ENCODE data around the gene MAP4. TPM values are rescaled to one million over a fixed set of nuclear protein-coding genes. Genes with fewer than 3 reads are reported as not detected.
A peak's percentile ranks its signal among the peaks of the same experiment; 100 is the strongest.
"Not testable (repeated sequence)": the region's sequence is repeated elsewhere in the genome, so short reads cannot be mapped to it uniquely, and the experiment has no call there.

Gene MAP4
- total RNA-seq, 2 experiments from 2014 or later = 101 to 103 TPM

DNA sequence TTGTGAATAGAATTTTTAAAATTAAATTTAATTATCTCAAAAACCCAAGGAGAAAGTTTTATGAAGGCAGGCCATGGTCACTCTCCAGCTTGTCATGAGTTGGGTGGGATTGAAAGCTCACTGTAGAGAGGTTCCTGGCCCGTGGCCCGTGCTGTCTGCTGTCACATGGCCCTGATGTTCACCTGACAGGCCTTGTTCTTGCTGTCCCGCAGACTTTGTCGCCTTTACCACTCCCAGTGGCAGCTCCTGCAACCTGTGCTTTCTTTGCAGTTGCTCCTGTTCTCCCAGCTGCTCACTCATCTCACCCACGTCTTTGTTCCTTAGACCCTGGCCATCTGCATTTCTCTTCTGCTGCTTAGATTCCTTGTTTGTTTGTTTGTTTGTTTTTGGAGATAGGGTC is 177.7 kb downstream of the MAP4 start:
- H3K4me3 Mint-ChIP-seq = no peak overlapping the region
- H3K4me1 Mint-ChIP-seq (ENCODE audit: low read depth) = peaks cover 3% of the 10 kb centered on the region
- intact Hi-C loops (cut with micrococcal nuclease) = no loop called here
- POLR2A ChIA-PET = no interaction called here
- H3K27ac Mint-ChIP-seq = no peak overlapping the region
- DNase-seq = no peak
- no peak for ATAC-seq
- TF ChIP-seq, protein P1, sequence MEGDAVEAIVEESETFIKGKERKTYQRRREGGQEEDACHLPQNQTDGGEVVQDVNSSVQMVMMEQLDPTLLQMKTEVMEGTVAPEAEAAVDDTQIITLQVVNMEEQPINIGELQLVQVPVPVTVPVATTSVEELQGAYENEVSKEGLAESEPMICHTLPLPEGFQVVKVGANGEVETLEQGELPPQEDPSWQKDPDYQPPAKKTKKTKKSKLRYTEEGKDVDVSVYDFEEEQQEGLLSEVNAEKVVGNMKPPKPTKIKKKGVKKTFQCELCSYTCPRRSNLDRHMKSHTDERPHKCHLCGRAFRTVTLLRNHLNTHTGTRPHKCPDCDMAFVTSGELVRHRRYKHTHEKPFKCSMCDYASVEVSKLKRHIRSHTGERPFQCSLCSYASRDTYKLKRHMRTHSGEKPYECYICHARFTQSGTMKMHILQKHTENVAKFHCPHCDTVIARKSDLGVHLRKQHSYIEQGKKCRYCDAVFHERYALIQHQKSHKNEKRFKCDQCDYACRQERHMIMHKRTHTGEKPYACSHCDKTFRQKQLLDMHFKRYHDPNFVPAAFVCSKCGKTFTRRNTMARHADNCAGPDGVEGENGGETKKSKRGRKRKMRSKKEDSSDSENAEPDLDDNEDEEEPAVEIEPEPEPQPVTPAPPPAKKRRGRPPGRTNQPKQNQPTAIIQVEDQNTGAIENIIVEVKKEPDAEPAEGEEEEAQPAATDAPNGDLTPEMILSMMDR (IDR thresholded peaks at IDR 0.05) = no peak
- peaks cover 44% of the 10 kb centered on the region for H3K36me3 Mint-ChIP-seq (ENCODE audit: low read depth)
- no peaks in the 10 kb centered on the region for H3K27me3 Mint-ChIP-seq
- H3K9me3 Mint-ChIP-seq = no peaks in the 10 kb centered on the region
- CTCF ChIA-PET = interaction anchor here (1.4 to 4.2 kb wide), 8 partner anchors 10 to 313 kb away, joined by 4 to 39 read pairs (median 11); no protein-coding TSS in a partner anchor

DNA sequence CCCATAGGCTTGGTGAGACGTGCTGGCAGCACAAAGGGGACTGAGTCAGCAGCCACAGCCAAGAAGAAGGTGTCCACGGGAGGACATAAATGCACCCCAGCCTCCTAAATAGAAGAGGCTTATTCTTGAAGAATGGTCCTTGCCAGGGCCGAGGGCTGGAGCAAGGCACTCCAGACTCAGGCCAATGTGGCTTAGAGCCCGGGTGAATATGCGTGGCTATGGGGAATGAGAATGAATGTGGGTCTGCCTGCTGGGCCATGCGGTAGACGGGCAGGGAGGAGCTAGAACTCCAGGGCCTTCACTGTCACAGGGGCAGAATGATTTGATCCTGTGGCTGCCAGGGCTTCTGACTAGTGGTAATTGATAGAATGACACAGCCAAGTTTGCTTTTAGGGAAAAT is 179.2 kb downstream of the MAP4 start:
- Mint-ChIP-seq H3K36me3 (ENCODE audit: low read depth) (peaks cover 46% of the 10 kb centered on the region), H3K4me1 (ENCODE audit: low read depth) (peaks cover 3% of the 10 kb centered on the region), H3K27ac (no peak overlapping the region), H3K27me3 (no peaks in the 10 kb centered on the region), H3K9me3 (no peaks in the 10 kb centered on the region), H3K4me3 (no peak overlapping the region)
- ChIA-PET CTCF (interaction anchor here (0.7 to 4.2 kb wide), 19 partner anchors 8 to 314 kb away, joined by 3 to 39 read pairs (median 5); no protein-coding TSS in a partner anchor), POLR2A (interaction anchor here (0.6 to 2.7 kb wide), 5 partner anchors 10 to 153 kb away, joined by 3 to 15 read pairs (median 5); no protein-coding TSS in a partner anchor)
- intact Hi-C loops (cut with micrococcal nuclease) = no loop called here
- ATAC-seq (no peak), DNase-seq (no peak)
- TF ChIP-seq, protein P1 (IDR thresholded peaks at IDR 0.05) = no peak

DNA sequence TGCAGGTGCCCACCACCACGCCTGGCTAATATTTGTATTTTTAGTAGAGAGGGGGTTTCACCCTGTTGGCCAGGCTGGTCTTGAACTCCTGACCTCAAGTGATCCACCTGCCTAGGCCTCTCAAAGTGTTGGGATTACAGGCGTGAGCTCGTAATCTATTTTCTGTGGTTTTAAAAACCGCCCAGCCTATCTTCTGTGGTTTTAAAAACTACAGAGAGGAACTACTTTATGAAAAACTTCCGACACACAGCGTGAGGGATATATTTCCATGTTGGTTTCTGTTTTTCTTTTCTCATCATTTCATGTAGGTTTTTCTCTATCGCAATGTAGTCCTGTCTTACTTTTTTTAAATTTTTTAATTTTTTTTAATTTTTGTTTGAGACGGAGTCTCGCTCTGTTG is 186.7 kb downstream of the MAP4 start:
- H3K36me3 Mint-ChIP-seq (ENCODE audit: low read depth) = peaks cover 61% of the 10 kb centered on the region
- DNase-seq; H3K27me3 Mint-ChIP-seq; H3K9me3 Mint-ChIP-seq; H3K4me3 Mint-ChIP-seq; ATAC-seq; intact Hi-C loops (cut with micrococcal nuclease): not testable (repeated sequence)
- H3K4me1 Mint-ChIP-seq (ENCODE audit: low read depth) = peaks cover 26% of the 10 kb centered on the region
- CTCF ChIA-PET = interaction anchor here (0.7 to 3.0 kb wide), 2 partner anchors 9 to 160 kb away, joined by 3 to 10 read pairs; no protein-coding TSS in a partner anchor
- H3K27ac Mint-ChIP-seq = peak overlapping the region; percentile 46
- POLR2A ChIA-PET = interaction anchor here (1.0 to 1.6 kb wide), 2 partner anchors 12 to 14 kb away, joined by 3 to 4 read pairs; no protein-coding TSS in a partner anchor

DNA sequence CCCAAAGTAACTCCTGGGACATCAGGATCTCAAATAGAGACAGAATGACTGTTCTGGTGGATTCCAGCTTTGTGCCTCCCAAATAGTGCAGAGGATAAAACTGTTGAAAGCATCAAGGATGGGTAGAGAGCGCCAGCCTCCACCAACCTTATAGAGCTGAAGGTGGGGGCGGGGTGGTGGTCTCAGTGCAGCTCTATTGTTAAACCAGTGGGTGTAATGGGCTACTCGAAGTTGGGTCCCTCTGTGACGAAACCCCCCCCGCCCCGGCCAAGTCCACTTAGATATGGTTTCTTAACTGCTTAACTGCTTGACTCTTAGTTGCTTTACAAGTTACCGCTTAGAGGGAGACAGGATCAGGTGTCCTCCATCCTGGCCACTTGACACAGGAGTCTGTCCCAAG is 190.6 kb downstream of the MAP4 start:
- DNase-seq (peak; percentile 33), ATAC-seq (no peak)
- intact Hi-C loops (cut with micrococcal nuclease) = no loop called here
- Mint-ChIP-seq H3K9me3 (peaks cover 3% of the 10 kb centered on the region), H3K4me3 (peak overlapping the region; percentile 92), H3K27ac (peak overlapping the region; percentile 87), H3K36me3 (ENCODE audit: low read depth) (peaks cover 47% of the 10 kb centered on the region), H3K4me1 (ENCODE audit: low read depth) (peaks cover 28% of the 10 kb centered on the region), H3K27me3 (no peaks in the 10 kb centered on the region)
- ChIA-PET POLR2A (interaction anchor here (0.7 to 3.2 kb wide), 16 partner anchors 9 to 416 kb away, joined by 3 to 23 read pairs (median 4); partner anchors contain the start of genes CDC25A, DHX30 and ZNF589), CTCF (interaction anchor here (0.7 to 3.6 kb wide), 31 partner anchors 8 to 431 kb away, joined by 3 to 47 read pairs (median 5); partner anchors contain the start of genes CDC25A and ELP6)
- TF ChIP-seq, protein P1 (IDR thresholded peaks at IDR 0.05) = no peak

DNA sequence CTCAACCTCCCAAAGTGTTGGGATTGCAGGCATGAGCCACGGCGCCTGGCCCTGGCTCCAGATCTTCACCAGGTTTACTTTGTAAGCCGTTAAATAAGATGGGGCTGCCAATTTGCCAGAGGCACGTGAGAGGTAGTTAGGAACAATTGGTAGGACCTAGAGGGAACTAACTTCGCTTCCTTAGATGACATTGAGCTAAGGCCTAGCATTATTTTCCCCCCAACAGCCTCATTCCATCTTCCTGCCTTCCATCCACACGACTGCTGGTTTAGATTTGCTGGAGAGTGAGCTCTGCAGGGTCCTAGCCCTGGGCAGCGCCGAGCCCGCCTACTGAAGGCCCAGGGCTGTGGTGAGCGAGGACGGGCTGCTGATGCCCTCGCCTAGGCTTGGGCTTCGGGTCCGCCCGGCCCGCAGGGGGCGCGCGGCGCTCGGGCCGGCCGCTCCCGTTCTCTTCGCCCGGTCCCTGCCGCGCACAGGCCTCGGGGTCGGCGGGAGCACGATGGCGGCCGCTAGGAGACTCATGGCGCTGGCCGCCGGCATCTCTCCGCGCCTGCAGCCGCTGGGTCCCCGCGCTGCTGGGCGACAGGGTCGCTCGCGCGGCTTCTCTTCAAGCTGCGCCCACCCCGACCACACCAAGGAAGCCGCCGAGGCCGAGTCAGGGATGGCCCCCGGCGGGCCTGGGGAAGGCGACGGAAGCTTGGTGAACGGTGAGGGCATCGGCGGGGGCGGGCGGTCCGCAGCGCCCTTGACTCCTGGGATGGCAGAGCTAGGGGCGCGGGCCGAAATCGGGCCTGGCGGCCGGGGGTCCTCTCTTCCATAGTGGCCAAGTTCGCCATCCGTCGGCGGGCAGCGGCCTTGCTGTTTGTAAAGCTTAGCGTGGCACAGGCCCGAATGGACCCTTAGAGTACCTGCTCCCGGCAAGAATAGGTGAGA is 191.4 kb downstream of the MAP4 start:
- Mint-ChIP-seq H3K36me3 (ENCODE audit: low read depth) (peaks cover 45% of the 10 kb centered on the region), H3K4me1 (ENCODE audit: low read depth) (peaks cover 28% of the 10 kb centered on the region), H3K27me3 (no peaks in the 10 kb centered on the region), H3K9me3 (peaks cover 3% of the 10 kb centered on the region), H3K4me3 (peak overlapping the region; percentile 92), H3K27ac (peak overlapping the region; percentile 95)
- ChIA-PET CTCF (interaction anchor here (0.6 to 3.6 kb wide), 33 partner anchors 9 to 430 kb away, joined by 3 to 47 read pairs (median 4); partner anchors contain the start of genes CDC25A and ELP6), POLR2A (interaction anchor here (0.7 to 3.2 kb wide), 16 partner anchors 9 to 416 kb away, joined by 3 to 23 read pairs (median 4); partner anchors contain the start of genes CDC25A, DHX30 and ZNF589)
- TF ChIP-seq, protein P1 (IDR thresholded peaks at IDR 0.05) = peak; percentile 82
- peak; percentile 80 for DNase-seq
- peak; percentile 98 for ATAC-seq
- intact Hi-C loops (cut with micrococcal nuclease) = no loop called here

Data from activated CD8-positive, alpha-beta T cell treated with anti-CD3 and anti-CD28 coated beads for 36 hours (primary cell).